ENCODE data around the gene ADIPOR2.

DNA sequence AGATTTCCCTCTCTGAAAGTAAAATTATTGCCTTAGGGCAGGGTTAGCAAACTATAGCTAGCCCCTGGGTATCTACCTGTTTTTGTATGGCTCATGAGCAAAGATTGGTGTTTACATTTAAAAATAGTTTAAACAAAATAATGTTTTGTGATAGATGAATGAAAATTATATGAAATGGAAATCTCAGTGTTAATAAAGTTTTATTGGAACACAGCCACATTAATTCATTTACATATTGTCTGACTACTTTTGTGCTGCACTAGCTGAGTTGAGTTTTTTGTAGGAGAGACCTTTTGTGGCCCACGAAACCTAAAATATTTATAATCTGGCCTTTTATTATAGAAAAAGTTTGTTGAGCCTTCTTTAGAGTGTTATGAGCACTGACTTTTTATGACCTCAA lies 48.5 kb downstream of the ADIPOR2 start:
- TF ChIP-seq POLR2A (IDR thresholded peaks at IDR 0.05), result no peak
- TF ChIP-seq, protein P1, sequence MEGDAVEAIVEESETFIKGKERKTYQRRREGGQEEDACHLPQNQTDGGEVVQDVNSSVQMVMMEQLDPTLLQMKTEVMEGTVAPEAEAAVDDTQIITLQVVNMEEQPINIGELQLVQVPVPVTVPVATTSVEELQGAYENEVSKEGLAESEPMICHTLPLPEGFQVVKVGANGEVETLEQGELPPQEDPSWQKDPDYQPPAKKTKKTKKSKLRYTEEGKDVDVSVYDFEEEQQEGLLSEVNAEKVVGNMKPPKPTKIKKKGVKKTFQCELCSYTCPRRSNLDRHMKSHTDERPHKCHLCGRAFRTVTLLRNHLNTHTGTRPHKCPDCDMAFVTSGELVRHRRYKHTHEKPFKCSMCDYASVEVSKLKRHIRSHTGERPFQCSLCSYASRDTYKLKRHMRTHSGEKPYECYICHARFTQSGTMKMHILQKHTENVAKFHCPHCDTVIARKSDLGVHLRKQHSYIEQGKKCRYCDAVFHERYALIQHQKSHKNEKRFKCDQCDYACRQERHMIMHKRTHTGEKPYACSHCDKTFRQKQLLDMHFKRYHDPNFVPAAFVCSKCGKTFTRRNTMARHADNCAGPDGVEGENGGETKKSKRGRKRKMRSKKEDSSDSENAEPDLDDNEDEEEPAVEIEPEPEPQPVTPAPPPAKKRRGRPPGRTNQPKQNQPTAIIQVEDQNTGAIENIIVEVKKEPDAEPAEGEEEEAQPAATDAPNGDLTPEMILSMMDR (IDR thresholded peaks at IDR 0.05), result no peak
